ENCODE data around the gene RPTOR. TPM values are rescaled to one million over a fixed set of nuclear protein-coding genes. Genes with fewer than 3 reads are reported as not detected.
"Not testable (repeated sequence)": the region's sequence is repeated elsewhere in the genome, so short reads cannot be mapped to it uniquely, and the experiment has no call there.

Gene RPTOR
- total RNA-seq, 1 experiment from 2014 or later: 19.8 TPM

- in situ Hi-C loops (cut with HindIII; ENCODE audit: low pct_unique_long_range_greater_than_20kb, low sequenced_read_pairs): no loop called here
Observed at GRCh38 chr17:80575057-80575875, 30.6 kb downstream of the RPTOR start.

DNA sequence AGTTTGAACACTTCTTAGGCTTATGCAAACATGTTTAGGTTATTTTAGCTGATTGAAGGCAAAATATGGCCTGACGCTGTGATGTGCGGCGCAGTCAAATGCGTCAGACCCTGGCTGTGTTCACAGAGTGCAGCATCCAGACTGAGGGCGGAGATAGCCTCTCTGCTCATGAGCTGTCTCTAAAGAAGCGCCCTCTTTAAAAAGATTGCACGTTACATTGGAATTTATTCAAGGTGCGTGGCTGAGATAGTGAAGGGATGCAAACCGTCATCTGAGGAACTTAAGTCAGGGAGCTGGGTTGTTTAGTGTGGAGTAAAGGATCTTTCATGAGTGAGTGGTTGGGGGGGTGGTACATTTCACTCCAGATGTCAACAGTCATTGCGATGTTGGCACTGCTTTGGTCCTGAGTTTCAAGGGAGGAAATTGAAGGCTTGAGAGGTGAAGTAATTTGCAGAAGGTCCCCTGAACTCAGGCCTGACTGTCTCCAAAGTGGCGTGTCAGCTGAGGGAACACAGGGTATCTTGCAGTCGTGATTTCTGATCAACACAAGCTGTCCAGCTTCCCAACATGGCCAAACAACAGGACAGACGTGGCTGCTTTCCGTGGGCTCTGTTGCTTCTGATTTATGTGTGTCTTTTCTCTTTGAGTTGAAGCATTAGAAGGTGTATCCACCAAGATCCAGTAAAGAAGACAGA, 33.4 kb downstream of the RPTOR start:
- in situ Hi-C loops (cut with HindIII; ENCODE audit: low pct_unique_long_range_greater_than_20kb, low sequenced_read_pairs): no loop called here
- no peak for DNase-seq (ENCODE audit: low read depth)

More at GRCh38 chr17:80575057-80575875, 30.6 kb downstream of the RPTOR start:
- peak; percentile 42 for DNase-seq (ENCODE audit: low read depth)

DNA sequence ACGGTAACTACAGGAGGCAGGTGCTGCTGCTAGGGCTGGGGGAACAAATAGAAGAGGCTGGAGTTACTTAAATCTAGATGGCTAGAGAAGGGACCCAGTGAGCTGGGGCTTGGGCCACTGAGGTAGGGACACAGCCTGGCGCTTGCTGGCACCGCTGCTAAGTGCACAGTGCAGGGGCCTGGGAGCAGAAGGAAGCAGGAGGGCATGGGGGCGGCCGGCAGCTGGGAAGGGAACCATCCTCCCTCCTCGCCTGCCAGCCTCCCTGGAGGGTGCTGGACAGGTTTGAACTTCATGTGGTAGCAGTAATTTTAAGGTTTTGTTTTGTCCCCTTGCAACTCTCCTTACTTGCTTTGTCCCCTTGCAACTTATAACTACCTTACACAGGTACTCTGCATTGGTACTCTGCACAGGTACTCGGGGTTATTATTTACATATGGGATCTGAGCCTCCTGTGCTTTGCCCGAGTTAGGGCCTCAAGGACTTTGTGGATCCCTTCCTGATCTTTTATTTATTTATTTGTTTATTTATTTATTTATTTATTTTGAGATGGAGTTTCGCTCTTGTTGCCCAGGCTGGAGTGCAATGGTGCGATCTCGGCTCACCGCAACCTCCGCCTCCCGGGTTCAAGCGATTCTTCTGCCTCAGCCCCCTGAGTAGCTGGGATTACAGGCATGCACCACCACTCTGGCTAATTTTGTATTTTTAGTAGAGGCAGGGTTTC, 34.2 kb downstream of the RPTOR start:
- DNase-seq (ENCODE audit: low read depth); in situ Hi-C loops (cut with HindIII; ENCODE audit: low pct_unique_long_range_greater_than_20kb, low sequenced_read_pairs): not testable (repeated sequence)

- in situ Hi-C loops (cut with HindIII; ENCODE audit: low pct_unique_long_range_greater_than_20kb, low sequenced_read_pairs): no loop called here
Observed at GRCh38 chr17:80582165-80582564, 37.5 kb downstream of the RPTOR start.

DNA sequence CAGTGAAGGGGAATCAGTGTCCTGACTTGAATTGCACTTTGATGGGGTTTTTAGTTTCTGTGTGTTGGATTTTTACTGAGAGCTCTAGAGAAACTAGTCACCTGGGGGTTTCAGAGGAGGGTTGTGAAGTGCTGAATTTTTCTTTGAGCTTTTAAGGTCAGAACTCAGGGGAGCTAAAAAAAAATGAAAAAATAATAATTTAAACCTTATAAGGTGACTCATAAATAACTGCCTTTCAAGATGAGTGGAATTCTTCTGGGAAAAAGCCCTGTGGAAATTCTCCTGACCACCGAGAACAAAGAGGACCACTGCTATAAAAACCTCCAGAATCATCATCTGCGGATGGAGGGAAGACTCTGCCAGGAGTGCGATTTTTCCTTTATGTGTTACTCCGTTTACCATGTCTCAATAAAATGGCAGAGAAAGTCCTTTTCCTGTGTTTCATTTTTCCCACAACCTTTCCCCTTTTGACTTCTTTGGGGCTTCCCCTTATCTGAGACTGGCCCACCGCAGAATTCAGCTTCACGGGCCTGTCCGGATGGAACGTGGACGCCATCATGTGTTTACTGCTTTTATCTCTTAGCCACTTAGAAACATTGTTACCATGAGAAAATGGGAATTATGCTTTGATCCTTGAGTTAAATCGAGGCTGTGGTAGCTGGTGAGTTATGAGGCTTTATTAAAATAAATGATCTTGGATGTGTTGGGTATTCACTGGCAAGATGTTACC, 39.7 kb downstream of the RPTOR start:
- in situ Hi-C loops (cut with HindIII; ENCODE audit: low pct_unique_long_range_greater_than_20kb, low sequenced_read_pairs): no loop called here
- DNase-seq (ENCODE audit: low read depth): no peak

More at GRCh38 chr17:80582165-80582564, 37.5 kb downstream of the RPTOR start:
- DNase-seq (ENCODE audit: low read depth): no peak

DNA sequence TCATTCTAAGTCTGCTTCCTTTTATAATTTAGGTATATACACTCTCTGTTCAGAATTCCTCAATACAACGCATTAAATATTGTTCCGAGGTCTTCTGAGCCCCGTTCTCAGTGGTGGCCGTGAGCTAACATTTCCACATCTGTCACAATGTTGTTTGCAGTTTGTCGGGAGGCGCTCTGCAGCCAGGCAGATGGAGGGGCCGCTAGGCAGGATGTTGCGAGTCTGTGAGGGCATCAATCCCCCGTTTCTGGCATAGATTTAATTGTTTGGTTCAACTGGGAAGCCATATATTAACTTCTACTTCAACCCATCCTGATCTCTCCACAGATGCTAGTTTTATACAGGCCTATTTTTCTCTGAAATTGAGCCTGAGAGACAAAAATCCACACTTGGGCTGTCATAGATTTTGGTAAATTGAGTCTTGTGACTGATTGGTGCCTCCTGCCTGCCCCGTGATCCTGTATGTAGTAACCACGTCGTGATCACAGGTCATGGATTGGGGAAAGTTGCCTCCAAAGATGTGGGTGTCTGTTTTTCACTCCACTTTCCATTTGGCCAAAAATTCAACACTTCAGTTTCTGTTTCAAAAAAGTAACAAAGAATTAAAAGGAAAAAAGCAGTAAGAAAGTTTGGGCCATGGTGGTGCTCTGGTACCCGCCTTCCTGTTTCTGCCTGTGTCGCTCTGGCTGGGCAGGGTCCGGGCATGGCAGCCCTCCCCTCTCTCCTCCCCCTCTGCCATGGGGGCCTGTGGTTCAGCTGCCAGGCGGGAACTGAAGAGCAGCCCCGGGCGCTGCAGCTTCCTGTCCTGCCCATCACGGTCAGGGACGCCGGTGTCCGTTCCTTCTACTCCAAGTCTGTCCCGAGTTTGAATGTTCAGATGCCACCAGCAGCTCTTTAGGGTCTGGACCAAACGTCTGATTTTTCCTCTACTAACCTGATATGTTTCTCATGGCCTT, 41.5 kb downstream of the RPTOR start:
- in situ Hi-C loops (cut with HindIII; ENCODE audit: low pct_unique_long_range_greater_than_20kb, low sequenced_read_pairs): no loop called here
- DNase-seq (ENCODE audit: low read depth): no peak

DNA sequence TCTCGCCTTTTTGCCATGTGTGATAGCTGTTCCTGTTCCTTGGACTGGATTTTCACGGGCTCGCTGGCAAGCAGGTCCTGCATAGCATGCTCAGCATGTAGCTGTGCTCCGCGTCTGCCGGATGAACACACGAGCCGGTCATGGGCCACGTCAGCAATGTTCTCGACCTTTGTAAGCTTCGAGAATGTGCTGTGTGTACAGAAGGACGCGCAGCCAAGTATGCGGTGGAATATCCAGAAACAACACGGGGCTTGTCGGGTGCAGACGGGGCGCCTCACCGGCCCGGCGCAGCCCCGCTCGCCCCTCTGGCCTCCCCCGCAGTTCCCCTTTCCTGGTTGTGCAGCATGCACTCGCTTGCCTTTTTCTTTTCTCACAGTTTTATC, 42.2 kb downstream of the RPTOR start:
- DNase-seq (ENCODE audit: low read depth): no peak
- in situ Hi-C loops (cut with HindIII; ENCODE audit: low pct_unique_long_range_greater_than_20kb, low sequenced_read_pairs): no loop called here

- in situ Hi-C loops (cut with HindIII; ENCODE audit: low pct_unique_long_range_greater_than_20kb, low sequenced_read_pairs): no loop called here
- no peak for DNase-seq (ENCODE audit: low read depth)
Observed at GRCh38 chr17:80588702-80589383, 44.2 kb downstream of the RPTOR start.

GRCh38 chr17:80591788-80592187, 47.1 kb downstream of the RPTOR start:
- DNase-seq (ENCODE audit: low read depth): no peak
- in situ Hi-C loops (cut with HindIII; ENCODE audit: low pct_unique_long_range_greater_than_20kb, low sequenced_read_pairs): no loop called here

DNA sequence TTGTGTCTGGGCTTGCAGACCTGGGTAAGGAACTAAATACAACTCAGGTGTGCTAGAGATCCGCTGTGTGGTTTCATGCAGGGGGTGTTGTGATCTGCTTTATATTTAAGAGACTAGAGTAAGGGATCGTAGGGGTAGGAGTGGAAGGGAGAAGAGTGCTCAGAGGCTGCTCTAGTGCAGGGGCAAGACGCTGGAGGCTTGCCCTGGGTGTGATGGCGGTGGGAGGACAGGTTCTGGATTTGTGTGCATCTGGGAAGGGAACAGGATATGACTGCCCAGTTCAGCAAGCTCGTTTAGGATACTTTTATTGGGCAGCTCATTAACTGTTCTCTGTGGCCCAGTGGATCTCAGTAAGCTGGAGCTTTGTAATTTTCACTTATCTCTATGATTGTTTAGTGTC, 47.6 kb downstream of the RPTOR start:
- DNase-seq (ENCODE audit: low read depth): no peak
- in situ Hi-C loops (cut with HindIII; ENCODE audit: low pct_unique_long_range_greater_than_20kb, low sequenced_read_pairs): no loop called here

- no peak for DNase-seq (ENCODE audit: low read depth)
- in situ Hi-C loops (cut with HindIII; ENCODE audit: low pct_unique_long_range_greater_than_20kb, low sequenced_read_pairs): no loop called here
Observed at GRCh38 chr17:80593181-80593580, 48.5 kb downstream of the RPTOR start.

- in situ Hi-C loops (cut with HindIII; ENCODE audit: low pct_unique_long_range_greater_than_20kb, low sequenced_read_pairs): no loop called here
- no peak for DNase-seq (ENCODE audit: low read depth)
Observed at GRCh38 chr17:80594431-80595269, 50.0 kb downstream of the RPTOR start.

DNA sequence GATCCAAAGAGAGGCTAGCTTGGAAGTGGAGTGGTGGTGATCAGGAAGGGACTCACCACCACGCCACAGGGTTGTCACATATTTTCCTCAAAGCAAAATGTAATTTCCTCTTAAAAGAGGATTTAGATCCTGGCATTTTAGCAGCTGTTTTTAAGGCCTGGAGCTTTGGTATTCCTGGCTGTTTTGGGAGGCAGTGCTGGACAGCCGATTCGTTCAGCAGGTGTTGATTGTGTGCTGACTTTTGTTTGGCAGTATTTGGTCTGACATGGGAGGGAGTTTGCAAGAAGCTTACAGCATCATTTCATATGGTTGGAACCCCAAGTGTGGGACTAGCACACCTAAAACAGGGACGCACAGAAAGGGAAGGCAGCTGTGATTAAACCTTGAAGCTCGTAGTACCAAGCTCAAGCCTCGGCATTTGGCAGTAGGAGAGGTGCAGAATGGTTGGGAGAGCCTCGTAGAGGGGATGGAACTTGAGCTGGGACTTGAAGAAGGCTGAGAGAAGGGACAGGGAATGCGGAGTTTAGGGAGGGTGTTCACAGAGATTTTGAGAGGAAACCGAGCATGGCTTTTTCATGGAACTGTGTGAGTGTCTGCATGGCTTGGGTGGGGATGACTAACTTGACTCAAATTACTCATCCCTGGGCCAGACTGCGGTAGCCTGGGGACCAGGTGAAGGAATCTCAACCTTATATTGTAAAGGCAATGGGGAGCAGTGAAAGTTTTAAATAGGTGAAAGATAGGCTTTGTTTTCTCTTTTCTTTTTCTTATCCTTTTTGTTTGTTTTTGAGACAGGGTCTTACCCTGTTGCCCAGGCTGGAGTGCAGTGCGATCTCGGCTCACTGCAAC, 52.3 kb downstream of the RPTOR start:
- no peak for DNase-seq (ENCODE audit: low read depth)
- in situ Hi-C loops (cut with HindIII; ENCODE audit: low pct_unique_long_range_greater_than_20kb, low sequenced_read_pairs): no loop called here

DNA sequence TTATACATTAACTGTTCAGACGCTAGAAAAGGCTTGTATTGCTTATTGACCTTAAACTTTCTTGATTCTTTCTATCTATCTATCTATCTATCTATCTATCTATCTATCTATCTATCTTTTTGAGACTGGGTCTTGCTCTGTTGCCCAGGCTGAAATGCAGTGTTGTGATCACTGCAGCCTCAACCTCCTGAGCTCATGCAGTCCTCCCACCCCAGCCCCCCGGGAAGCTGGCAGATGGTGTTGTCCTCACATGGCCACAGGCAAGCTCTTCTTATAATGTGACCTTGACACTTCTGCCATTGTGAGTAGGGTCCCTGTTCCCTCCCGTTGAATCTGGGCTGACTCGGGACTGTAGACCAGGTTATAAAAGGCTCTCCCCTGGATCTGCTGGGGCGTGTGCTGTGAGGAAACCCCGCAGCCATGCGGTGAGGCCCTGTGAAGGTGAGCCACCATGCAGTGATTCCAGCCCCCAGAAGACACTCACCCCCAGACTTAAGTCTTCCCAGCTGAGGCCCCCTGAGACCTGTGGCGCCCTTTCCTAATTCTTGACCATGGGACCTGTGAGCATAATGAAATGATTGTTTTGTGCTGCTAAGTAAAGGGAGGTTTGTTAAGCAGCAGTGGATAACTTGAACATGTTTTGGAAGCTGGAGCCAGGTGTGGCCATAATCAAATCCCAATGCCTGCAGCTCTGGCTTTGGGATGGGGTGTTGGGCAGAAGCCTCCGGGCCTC, 54.3 kb downstream of the RPTOR start:
- DNase-seq (ENCODE audit: low read depth): no peak
- in situ Hi-C loops (cut with HindIII; ENCODE audit: low pct_unique_long_range_greater_than_20kb, low sequenced_read_pairs): no loop called here
